HL-60 (cell line): Measurements from ENCODE around the gene LRRC7.

Experiments
- DNase-seq, 2 experiments: peaks; one replicate each; pipeline ENCODE4 v3.0.0-alpha.2; 2010 to 2020; ENCODE audit warnings: low read depth in 1 of 2, low spot score in 1 of 2
- H3K27ac ChIP-seq: fragments of 250-450 bp; sonication (Bioruptor Pico); replicated peaks from 2 replicates; pipeline ENCODE4 v1.5.1; 2020; ENCODE audit warnings: mild to moderate bottlenecking, moderate library complexity
- H3K27me3 ChIP-seq: fragments of 250-450 bp; sonication (Bioruptor Pico); 2 replicates; pipeline ENCODE4 v1.5.1; 2021; ENCODE audit warnings: mild to moderate bottlenecking, moderate library complexity; ENCODE audit not compliant: insufficient read depth, poor library complexity, severe bottlenecking
- H3K4me3 ChIP-seq: replicated peaks from 2 replicates; pipeline ENCODE4 v1.5.1; 2011; ENCODE audit warnings: mild to moderate bottlenecking, control low read depth, low read length; ENCODE audit not compliant: insufficient read depth
- CTCF ChIP-seq: IDR thresholded peaks from one replicate; pipeline ENCODE4 v1.5.1; 2011; ENCODE audit warnings: low read length, control low read depth, inconsistent platforms; ENCODE audit not compliant: insufficient read depth
- GABPA ChIP-seq: IDR thresholded peaks from 2 replicates; pipeline ENCODE4 v1.6.1; 2012; ENCODE audit warnings: low read depth
- POLR2AphosphoS5 ChIP-seq: IDR thresholded peaks from 2 replicates; pipeline ENCODE4 v1.6.1; 2012; ENCODE audit warnings: low read depth
- REST ChIP-seq: IDR thresholded peaks from 2 replicates; pipeline ENCODE4 v1.6.1; 2012; ENCODE audit warnings: low read depth; ENCODE audit not compliant: insufficient replicate concordance
- SPI1 ChIP-seq: IDR thresholded peaks from 2 replicates; pipeline ENCODE4 v1.6.1; 2012; ENCODE audit warnings: low read depth, mild to moderate bottlenecking, borderline replicate concordance

LRRC7 gene

DNA sequence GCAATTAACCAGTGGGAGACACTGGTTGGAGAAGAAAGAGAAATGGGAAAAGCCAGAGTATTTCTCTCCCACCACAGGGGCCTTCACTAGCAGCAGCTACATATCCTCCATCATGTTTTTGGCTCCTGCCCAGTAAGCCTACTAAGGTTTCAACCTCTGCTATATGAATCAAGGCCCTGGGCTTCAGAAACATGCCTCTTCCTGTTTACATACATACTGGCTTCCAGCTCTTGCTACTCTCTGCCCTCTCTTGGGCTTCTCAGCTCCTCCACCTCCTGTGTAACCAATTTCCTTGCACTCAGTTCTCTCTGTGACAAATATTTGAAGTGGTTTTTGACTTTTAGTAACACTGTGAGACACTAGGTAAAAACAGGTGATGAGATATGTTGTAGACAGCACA, 80.8 kb downstream of the LRRC7 start:
- Histone ChIP-seq H3K27ac (no peak overlapping the region), H3K27me3 (no peaks in the 10 kb centered on the region), H3K4me3 (no peak overlapping the region)
- TF ChIP-seq REST (no peak), CTCF (no peak), SPI1 (no peak), POLR2AphosphoS5 (no peak), GABPA (no peak)
- no peak for DNase-seq

- no peak overlapping the region for H3K4me3 ChIP-seq
- no peak for DNase-seq
- no peak for TF ChIP-seq SPI1
- TF ChIP-seq REST = no peak
- TF ChIP-seq POLR2AphosphoS5 = no peak
- TF ChIP-seq CTCF = no peak
- no peak for TF ChIP-seq GABPA
- H3K27me3 ChIP-seq = no peaks in the 10 kb centered on the region
- no peak overlapping the region for H3K27ac ChIP-seq
Measured at GRCh38 chr1:69649383-69649990, 81.8 kb downstream of the LRRC7 start.

DNA sequence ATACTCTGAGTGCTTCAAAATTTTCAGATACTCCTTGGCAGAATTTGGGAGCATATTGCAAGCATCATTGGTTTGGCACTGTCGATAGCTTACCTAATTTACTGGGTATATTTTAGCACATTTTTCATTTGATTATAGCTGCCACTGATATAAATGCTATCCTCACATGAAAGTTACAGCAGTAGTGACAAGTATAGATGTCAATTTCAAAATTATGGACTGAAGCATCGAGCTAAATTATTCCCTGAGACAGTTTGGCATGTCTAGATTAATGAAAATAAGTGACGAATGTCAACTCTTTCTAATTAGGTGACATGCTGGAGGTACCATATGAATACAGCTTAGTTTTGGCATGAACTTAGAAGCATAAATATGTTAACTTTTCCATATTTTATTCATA, 83.1 kb downstream of the LRRC7 start:
- no peak overlapping the region for H3K27ac ChIP-seq
- no peak for TF ChIP-seq SPI1
- no peak for TF ChIP-seq REST
- no peak for TF ChIP-seq POLR2AphosphoS5
- no peak for TF ChIP-seq GABPA
- no peak for TF ChIP-seq CTCF
- H3K4me3 ChIP-seq = no peak overlapping the region
- H3K27me3 ChIP-seq = no peaks in the 10 kb centered on the region
- DNase-seq = no peak
